Heart right ventricle (tissue), 16 donors: ENCODE results near the gene PKNOX2. TPM values are rescaled to one million over a fixed set of nuclear protein-coding genes. Genes with fewer than 3 reads are reported as not detected.

Experiments
- ATAC-seq, 8 donors: fragments of 200-7000 bp; cut with Tn5 transposase; one replicate each; pipeline ENCODE4 v1.9.1; 2020; ENCODE audit warnings: mild to moderate bottlenecking in 8 of 8, moderate library complexity in 8 of 8, moderate number of reproducible peaks in 1 of 8
- DNase-seq, 2 donors: peaks; one replicate each; pipeline ENCODE4 v3.0.0-alpha.2; 2020
- H3K27ac ChIP-seq, 10 donors: fragments of 200-600 bp; sonication (generic) in 2 of 10; one replicate each; pipeline versions ENCODE4 v1.5.0 to v1.8.0; 2020 to 2022; ENCODE audit warnings: mild to moderate bottlenecking in 3 of 10
- H3K27me3 ChIP-seq, 7 donors: fragments of 200-600 bp; one replicate each; pipeline ENCODE4 v1.8.0; 2021 to 2022; ENCODE audit warnings: mild to moderate bottlenecking in 2 of 7
- H3K36me3 ChIP-seq, 9 donors: fragments of 200-600 bp; sonication (generic) in 1 of 9; one replicate each; pipeline versions ENCODE4 v1.5.0 to v1.8.0; 2020 to 2022; ENCODE audit warnings: mild to moderate bottlenecking in 2 of 9
- H3K4me1 ChIP-seq, 9 donors: fragments of 200-600 bp; sonication (generic) in 1 of 9; one replicate each; pipeline versions ENCODE4 v1.5.0 to v1.8.0; 2020 to 2022; ENCODE audit warnings: mild to moderate bottlenecking in 4 of 9
- H3K4me3 ChIP-seq, 10 donors: fragments of 200-600 bp; sonication (generic) in 2 of 10; one replicate each; pipeline versions ENCODE4 v1.5.0 to v1.8.0; 2020 to 2022; ENCODE audit warnings: mild to moderate bottlenecking in 7 of 10, moderate library complexity in 2 of 10
- H3K9me3 ChIP-seq, 11 donors: fragments of 200-600 bp in 10 of 11; sonication (generic) in 2 of 11; one replicate each; pipeline versions ENCODE4 v1.5.0 to v1.8.0; 2013 to 2022; ENCODE audit warnings: mild to moderate bottlenecking in 2 of 11, control low read depth in 1 of 11, moderate library complexity in 1 of 11
- CTCF ChIP-seq, 9 donors: fragments of 200-600 bp; sonication (generic) in 2 of 9; IDR thresholded peaks; one replicate each; pipeline versions ENCODE4 v1.5.0 to v1.8.0; 2021 to 2022; ENCODE audit warnings: antibody characterized with exemption in 9 of 9, mild to moderate bottlenecking in 5 of 9, moderate library complexity in 1 of 9
- WGBS, 2 donors: extraction: QIAGEN DNeasy Blood & Tissue Kit; methylation state at CpG; one replicate each; pipeline ENCODE4 v1.1.7; 2013; ENCODE audit warnings: inconsistent platforms in 1 of 2; 5-methylcytosine and 5-hydroxymethylcytosine counted together
- intact Hi-C, 10 donors: fragments of 100-400 bp; cut with DNase I; formaldehyde crosslinking; loops; one replicate each; pipeline versions ENCODE4 v1.11.1 to v1.14.2; 2022
- polyA plus RNA-seq, 2 donors: library from polyadenylated mRNA; stranded (reverse); fragments of 200-250 nt; gene quantifications; one replicate each; pipeline ENCODE4 v1.2.3, GENCODE V29; 2013
- total RNA-seq, 10 donors: library from RNA; stranded (reverse); fragmentation: NEBNext Ultra II Directional in 3 of 10; extraction: Animal tissue kit (Norgen Biotek cat#: 25700) in 3 of 10; gene quantifications; one replicate each; pipeline versions ENCODE4 v1.2.1 to v1.2.4, GENCODE V29; 2021 to 2023
- donor health status: Arrhythmogenic right ventricular cardiomyopathy.
- donor health status: ischemic (EF 13 %, LVEDD 7.1; RV severe dilation, severe dysfunction).
- donor health status: healthy with polysubstance abuse.
- donor health status: DM: no; HTN: yes; CAD: no.
- donor health status: DM: no; HTN: no; CAD: no.
- donor health status: ischemic (EF 25% LVEDD 6.9; RV normal size, moderate dysfunction).
- donor health status: ischemic (EF 25% LVEDD 5.7; RV mildly dilated, moderate dysfunction).
- donor health status: healthy.
- donor health status: DM: yes; HTN: yes; CAD: no.
- donor health status: Ischemic cardiomyopathy.
- donor health status: ischemic (EF 35%, LVEDD 5.7; RV mildly dilated, moderate dysfunction).
- donor health status: nonischemic (EF 11% LVEDD 7.7; RV severe dilation, severe dysfunction).
- donor health status: DM: yes; HTN: yes; CAD: no.
- donor health status: PGD.
- donor health status: ischemic (EF 29% LVEDD 5.4; RV normal size, mild dysfunction).
- donor health status: nonischemic (EF 23%, LVEDD 6.1; RV moderate dilation, normal function).

Gene PKNOX2
- total and polyA plus RNA-seq, 12 donors, result 2.5 to 5.8 (median 4.5) TPM

GRCh38 chr11:125171974-125172373, 7.4 kb downstream of the PKNOX2 start:
- Histone ChIP-seq H3K27ac (no peak overlapping the region), H3K9me3 (no peaks in the 10 kb centered on the region), H3K36me3 (no peaks in the 10 kb centered on the region), H3K27me3 (peaks cover 0 to 39% (median 4%) of the 10 kb centered on the region in 7 donors), H3K4me1 (peaks cover 0 to 46% (median 18%) of the 10 kb centered on the region in 9 donors), H3K4me3 (no peak overlapping the region)
- TF ChIP-seq CTCF (IDR thresholded peaks at IDR 0.05), result no peak
- intact Hi-C loops, result loop anchor here in 3 of 10 donors (5.0 to 10.0 kb wide), 2 partner anchors 40 to 93 kb away; no protein-coding TSS in a partner anchor
- WGBS, 2 donors, result 96 to 98% methylated on average over 4 of the region's 4 CpGs
- DNase-seq, result no peak
- no peak for ATAC-seq

- ATAC-seq (no peak), DNase-seq (no peak)
- Histone ChIP-seq H3K36me3 (no peaks in the 10 kb centered on the region), H3K4me1 (peaks cover 0 to 37% (median 18%) of the 10 kb centered on the region in 9 donors), H3K27me3 (peaks cover 0 to 29% (median 0%) of the 10 kb centered on the region in 7 donors), H3K27ac (no peak overlapping the region), H3K4me3 (no peak overlapping the region), H3K9me3 (no peaks in the 10 kb centered on the region)
- WGBS, 2 donors, result 77 to 97% methylated on average over 1 of the region's 1 CpG
- intact Hi-C loops, result loop anchor here in 3 of 10 donors (5.0 to 10.0 kb wide), 2 partner anchors 39 to 92 kb away; no protein-coding TSS in a partner anchor
- TF ChIP-seq CTCF (IDR thresholded peaks at IDR 0.05), result no peak
These were observed 8.5 kb downstream of the PKNOX2 start for GRCh38 chr11:125173027-125173426.

GRCh38 chr11:125173556-125173955, 9.0 kb downstream of the PKNOX2 start:
- H3K36me3 ChIP-seq, result no peaks in the 10 kb centered on the region
- ATAC-seq, result no peak
- no peaks in the 10 kb centered on the region for H3K9me3 ChIP-seq
- H3K4me3 ChIP-seq, result no peak overlapping the region
- WGBS, 2 donors, result 71 to 77% methylated on average over 8 of the region's 8 CpGs
- peaks cover 0 to 32% (median 16%) of the 10 kb centered on the region in 9 donors for H3K4me1 ChIP-seq
- H3K27ac ChIP-seq, result no peak overlapping the region
- intact Hi-C loops, result loop anchor here in 3 of 10 donors (5.0 to 10.0 kb wide), 2 partner anchors 39 to 91 kb away; no protein-coding TSS in a partner anchor
- H3K27me3 ChIP-seq, result peaks cover 0 to 23% (median 0%) of the 10 kb centered on the region in 7 donors
- TF ChIP-seq CTCF (IDR thresholded peaks at IDR 0.05), result no peak
- no peak for DNase-seq

- WGBS, 2 donors, result 73 to 78% methylated on average over 4 of the region's 4 CpGs
- Histone ChIP-seq H3K36me3 (no peaks in the 10 kb centered on the region), H3K27me3 (peaks cover 0 to 18% (median 0%) of the 10 kb centered on the region in 7 donors), H3K4me3 (no peak overlapping the region), H3K27ac (no peak overlapping the region), H3K9me3 (no peaks in the 10 kb centered on the region), H3K4me1 (peaks cover 0 to 27% (median 11%) of the 10 kb centered on the region in 9 donors)
- TF ChIP-seq CTCF (IDR thresholded peaks at IDR 0.05), result no peak
- DNase-seq (no peak), ATAC-seq (no peak)
- intact Hi-C loops, result loop anchor here in 3 of 10 donors (5.0 to 10.0 kb wide), 2 partner anchors 38 to 91 kb away; no protein-coding TSS in a partner anchor
These were observed 9.5 kb downstream of the PKNOX2 start for GRCh38 chr11:125174057-125174456.
